ENCODE results near the gene TTLL11. TPM values are rescaled to one million over a fixed set of nuclear protein-coding genes. Genes with fewer than 3 reads are reported as not detected.

Gene TTLL11
- total and polyA plus RNA-seq, 2 of the 8 experiments (the other 6 are each of a cell fraction or from before 2014, with no cell fraction given) = 0.56 to 0.80 TPM

DNA sequence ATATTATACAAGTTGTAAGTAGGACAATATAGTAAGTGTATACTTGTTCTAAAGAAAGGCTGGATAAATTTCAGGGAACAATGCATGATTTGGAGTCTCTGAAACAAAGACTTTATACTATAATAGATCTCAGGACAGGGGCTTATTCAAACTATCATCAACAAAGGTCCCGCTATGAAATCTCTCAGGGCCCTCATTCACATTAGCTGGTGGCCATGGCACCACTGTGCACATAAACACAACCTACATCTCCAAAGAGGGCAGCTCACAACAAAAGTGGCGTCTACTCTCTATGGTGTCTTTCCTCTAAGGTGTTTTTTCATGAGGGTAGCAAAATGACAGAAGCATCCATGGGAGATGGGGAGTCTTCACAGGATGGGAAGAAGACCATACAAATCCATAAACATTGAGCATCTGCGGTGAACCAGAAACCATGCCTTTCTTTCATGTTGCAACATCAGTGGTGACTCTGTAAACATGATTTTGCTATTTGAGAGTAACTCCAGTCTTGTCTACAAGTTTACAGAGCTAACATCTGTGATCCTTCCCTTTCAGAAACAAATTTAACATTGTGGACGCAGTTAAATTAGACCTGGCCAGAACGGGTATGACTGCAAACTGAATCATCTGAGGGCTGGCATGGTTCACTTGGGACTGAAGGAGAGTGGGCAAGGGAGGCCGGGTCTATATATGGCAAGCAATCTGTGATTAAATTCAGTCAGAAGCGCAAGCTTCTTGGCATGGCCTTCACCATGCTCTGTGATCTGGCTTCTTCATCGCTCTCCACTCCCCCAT is 5.5 kb downstream of the TTLL11 start (continued):
- TF ChIP-seq RNF2 (IDR thresholded peaks at IDR 0.05; ENCODE audit: borderline replicate concordance, low read depth, low read length, missing control alignments, poor library complexity, severe bottlenecking) = no peak
- TF ChIP-seq HDAC2 (IDR thresholded peaks at IDR 0.05; ENCODE audit: borderline replicate concordance in 1 of 2, low read depth in 2 of 2, low read length in 2 of 2) = no peak
- no peak for TF ChIP-seq SIN3A (conservative IDR thresholded peaks at IDR 0.05 in 1 of 2, IDR thresholded peaks at IDR 0.05 in 1 of 2; ENCODE audit: low read depth in 1 of 2, low read length in 2 of 2)
- TF ChIP-seq, protein P1, sequence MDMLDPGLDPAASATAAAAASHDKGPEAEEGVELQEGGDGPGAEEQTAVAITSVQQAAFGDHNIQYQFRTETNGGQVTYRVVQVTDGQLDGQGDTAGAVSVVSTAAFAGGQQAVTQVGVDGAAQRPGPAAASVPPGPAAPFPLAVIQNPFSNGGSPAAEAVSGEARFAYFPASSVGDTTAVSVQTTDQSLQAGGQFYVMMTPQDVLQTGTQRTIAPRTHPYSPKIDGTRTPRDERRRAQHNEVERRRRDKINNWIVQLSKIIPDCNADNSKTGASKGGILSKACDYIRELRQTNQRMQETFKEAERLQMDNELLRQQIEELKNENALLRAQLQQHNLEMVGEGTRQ (IDR thresholded peaks at IDR 0.05; ENCODE audit: low read length) = no peak

Measured in H1 (cell line).